ENCODE measurements around the gene GYS1.

- TF ChIP-seq CTCF (IDR thresholded peaks at IDR 0.05; ENCODE audit: low read depth, low read length) (no peak), EZH2phosphoT487 (IDR thresholded peaks at IDR 0.05; ENCODE audit: low read depth) (no peak)
Observed at GRCh38 chr19:49019242-49019932, 26.3 kb upstream of the GYS1 start.
